OCI-LY3 (cell line): ENCODE measurements around the gene EDDM13.

Source experiments
- H2AFZ ChIP-seq: fragments of 200-600, 300-600 bp; shearing (Covaris generic); 2 replicates; pipeline ENCODE4 v1.6.0; 2014; ENCODE audit warnings: antibody characterized with exemption, low read depth, low read length
- H3K27ac ChIP-seq: fragments of 200-600, 300-600 bp; sonication (generic); 2 replicates; pipeline ENCODE4 v1.5.1; 2014; ENCODE audit warnings: mild to moderate bottlenecking, low read length, moderate library complexity, mixed read lengths
- H3K27me3 ChIP-seq: fragments of 200-600, 300-600 bp; sonication (generic); 2 replicates; pipeline ENCODE4 v1.6.1; 2014; ENCODE audit warnings: low read depth, low read length, mixed read lengths
- H3K36me3 ChIP-seq: fragments of 200-600, 300-600 bp; sonication (generic); replicated peaks from 2 replicates; pipeline ENCODE3; 2014; ENCODE audit warnings: low read depth, low read length, mixed read lengths
- H3K4me1 ChIP-seq: fragments of 300-600, 200-600 bp; sonication (generic); 2 replicates; pipeline ENCODE4 v1.6.1; 2014; ENCODE audit warnings: low read length, mixed read lengths
- H3K4me2 ChIP-seq: fragments of 200-600, 300-600 bp; sonication (generic); 2 replicates; pipeline ENCODE4 v1.6.1; 2014; ENCODE audit warnings: low read length, mixed read lengths
- H3K4me3 ChIP-seq: fragments of 300-600, 200-600 bp; sonication (generic); 2 replicates; pipeline ENCODE4 v1.5.1; 2014; ENCODE audit warnings: antibody characterized with exemption, mild to moderate bottlenecking, low read length, moderate library complexity
- H3K79me2 ChIP-seq: fragments of 300-600, 200-600 bp; shearing (Covaris generic); 2 replicates; pipeline ENCODE4 v1.6.1; 2014; ENCODE audit warnings: mild to moderate bottlenecking, low read length, mixed read lengths
- H3K9ac ChIP-seq: fragments of 300-600, 200-600 bp; shearing (Covaris generic); 2 replicates; pipeline ENCODE4 v1.6.0; 2014; ENCODE audit warnings: mild to moderate bottlenecking, low read length, moderate library complexity
- H3K9me3 ChIP-seq: fragments of 200-600, 300-600 bp; shearing (Covaris generic); 2 replicates; pipeline ENCODE4 v1.6.1; 2014; ENCODE audit warnings: low read length, mixed read lengths; ENCODE audit not compliant: insufficient read depth
- H4K20me1 ChIP-seq: fragments of 200-600, 300-600 bp; sonication (generic); 2 replicates; pipeline ENCODE4 v1.6.1; 2016; ENCODE audit warnings: low read length, mixed read lengths; ENCODE audit not compliant: insufficient read depth
- EZH2phosphoT487 ChIP-seq: fragments of 200-600 bp; shearing (Covaris generic); IDR thresholded peaks from 2 replicates; pipeline ENCODE4 v1.6.1; 2018; ENCODE audit warnings: antibody characterized with exemption, mixed run types, low read depth
- TF ChIP-seq, protein P1 (sequence below): fragments of 200-600, 300-600 bp; sonication (generic); IDR thresholded peaks from 2 replicates; pipeline ENCODE4 v1.5.1; 2014; ENCODE audit warnings: antibody characterized with exemption, low read length, low read depth

Gene EDDM13

DNA sequence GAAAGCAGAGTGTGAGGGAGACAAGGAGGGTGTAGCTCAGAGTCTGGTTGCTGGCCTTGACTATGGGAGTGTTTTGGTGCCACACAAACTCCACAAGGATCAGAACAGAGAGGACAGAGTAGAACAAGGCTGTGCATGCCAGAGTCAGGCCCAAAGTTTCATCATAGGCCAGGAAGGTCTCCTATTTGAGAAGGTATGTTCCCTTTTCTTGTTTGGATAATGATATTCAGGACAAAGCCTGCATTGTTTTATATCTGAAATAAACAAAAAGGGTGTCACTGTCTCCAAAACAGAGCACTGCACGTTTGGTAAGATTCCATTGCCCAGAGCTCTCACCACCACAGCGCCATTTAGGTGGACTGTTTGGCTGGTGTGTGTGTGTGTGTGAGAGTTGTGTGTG lies 45.2 kb downstream of the EDDM13 start:
- Histone ChIP-seq H3K27ac (no peak overlapping the region), H3K4me3 (no peak overlapping the region), H2AFZ (no peak overlapping the region), H3K9ac (no peak overlapping the region), H4K20me1 (no peaks in the 10 kb centered on the region), H3K79me2 (peaks cover 6% of the 10 kb centered on the region; the same call in 1 of the 2 replicates), H3K9me3 (no peaks in the 10 kb centered on the region), H3K4me2 (no peak overlapping the region), H3K27me3 (no peaks in the 10 kb centered on the region), H3K36me3 (no peaks in the 10 kb centered on the region), H3K4me1 (peaks cover 21% of the 10 kb centered on the region)
- TF ChIP-seq EZH2phosphoT487, result no peak
- TF ChIP-seq, protein P1, sequence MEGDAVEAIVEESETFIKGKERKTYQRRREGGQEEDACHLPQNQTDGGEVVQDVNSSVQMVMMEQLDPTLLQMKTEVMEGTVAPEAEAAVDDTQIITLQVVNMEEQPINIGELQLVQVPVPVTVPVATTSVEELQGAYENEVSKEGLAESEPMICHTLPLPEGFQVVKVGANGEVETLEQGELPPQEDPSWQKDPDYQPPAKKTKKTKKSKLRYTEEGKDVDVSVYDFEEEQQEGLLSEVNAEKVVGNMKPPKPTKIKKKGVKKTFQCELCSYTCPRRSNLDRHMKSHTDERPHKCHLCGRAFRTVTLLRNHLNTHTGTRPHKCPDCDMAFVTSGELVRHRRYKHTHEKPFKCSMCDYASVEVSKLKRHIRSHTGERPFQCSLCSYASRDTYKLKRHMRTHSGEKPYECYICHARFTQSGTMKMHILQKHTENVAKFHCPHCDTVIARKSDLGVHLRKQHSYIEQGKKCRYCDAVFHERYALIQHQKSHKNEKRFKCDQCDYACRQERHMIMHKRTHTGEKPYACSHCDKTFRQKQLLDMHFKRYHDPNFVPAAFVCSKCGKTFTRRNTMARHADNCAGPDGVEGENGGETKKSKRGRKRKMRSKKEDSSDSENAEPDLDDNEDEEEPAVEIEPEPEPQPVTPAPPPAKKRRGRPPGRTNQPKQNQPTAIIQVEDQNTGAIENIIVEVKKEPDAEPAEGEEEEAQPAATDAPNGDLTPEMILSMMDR, result no peak

DNA sequence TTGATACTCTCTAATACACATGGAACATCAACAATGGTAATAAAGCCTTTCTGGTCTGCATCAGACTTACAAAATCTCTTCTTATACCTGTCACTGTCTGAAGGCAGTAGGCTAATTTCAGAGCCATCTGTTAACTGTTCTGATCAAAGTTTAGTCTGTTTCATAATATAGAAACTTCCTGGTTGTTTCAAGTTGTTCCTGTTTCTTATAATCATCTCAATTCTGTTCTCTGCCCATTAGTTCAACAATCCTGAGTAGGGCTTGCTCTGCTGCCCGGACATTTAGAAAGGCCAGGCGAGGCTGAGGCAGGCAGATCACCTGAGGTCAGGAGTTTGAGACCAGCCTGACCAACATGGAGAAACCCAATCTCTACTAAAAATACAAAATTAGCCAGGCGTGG lies 47.4 kb downstream of the EDDM13 start:
- Histone ChIP-seq H3K79me2 (no peaks in the 10 kb centered on the region), H3K9ac (no peak overlapping the region), H4K20me1 (no peaks in the 10 kb centered on the region), H3K4me3 (no peak overlapping the region), H3K4me2 (no peak overlapping the region), H3K4me1 (peaks cover 15% of the 10 kb centered on the region), H2AFZ (no peak overlapping the region), H3K27ac (no peak overlapping the region), H3K27me3 (no peaks in the 10 kb centered on the region), H3K36me3 (no peaks in the 10 kb centered on the region), H3K9me3 (no peaks in the 10 kb centered on the region)
- TF ChIP-seq EZH2phosphoT487, result no peak
- TF ChIP-seq, protein P1, result no peak

DNA sequence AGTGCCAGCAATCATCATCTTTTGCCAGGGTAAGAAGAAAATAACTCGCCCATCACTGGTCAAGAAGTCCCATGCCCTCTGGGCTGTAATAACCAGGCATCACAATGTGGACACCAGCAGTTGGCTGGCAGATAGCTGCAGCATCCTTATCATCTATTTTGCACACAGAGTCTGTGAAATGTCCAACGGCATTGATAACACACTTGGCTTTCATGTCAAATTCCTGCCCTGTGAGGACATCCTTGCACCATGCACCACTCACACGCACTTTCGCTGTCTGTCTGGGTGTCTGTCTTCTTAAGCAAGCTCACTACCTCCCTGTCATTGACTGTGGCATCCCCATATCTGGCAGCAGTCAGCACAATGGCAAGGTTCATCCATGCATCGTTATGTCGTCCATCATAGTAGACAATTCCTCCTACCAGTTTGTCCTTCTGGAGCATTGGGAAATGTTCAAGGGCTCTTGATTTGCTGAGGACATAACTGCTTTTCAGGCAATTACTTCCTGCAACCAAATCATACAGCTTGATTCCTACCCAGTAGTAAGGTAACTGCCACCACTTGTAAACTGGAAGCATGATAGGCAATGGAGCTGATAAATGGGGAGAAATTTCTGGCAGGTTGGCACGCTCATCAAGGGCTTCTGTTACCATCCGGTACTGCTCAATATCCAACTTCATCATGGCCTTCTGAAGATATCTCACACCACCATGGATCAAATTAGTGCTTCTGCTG lies 48.9 kb downstream of the EDDM13 start:
- no peaks in the 10 kb centered on the region for H3K79me2 ChIP-seq
- no peaks in the 10 kb centered on the region for H3K27me3 ChIP-seq
- H2AFZ ChIP-seq, result peak overlapping the region; percentile 75
- peak overlapping the region; percentile 34; the same call in 1 of the 2 replicates for H3K4me2 ChIP-seq
- TF ChIP-seq, protein P1, result no peak
- no peak for TF ChIP-seq EZH2phosphoT487
- no peaks in the 10 kb centered on the region for H3K9me3 ChIP-seq
- H3K36me3 ChIP-seq, result no peaks in the 10 kb centered on the region
- no peaks in the 10 kb centered on the region for H4K20me1 ChIP-seq
- H3K27ac ChIP-seq, result no peak overlapping the region
- H3K4me3 ChIP-seq, result no peak overlapping the region
- H3K9ac ChIP-seq, result no peak overlapping the region
- peaks cover 9% of the 10 kb centered on the region for H3K4me1 ChIP-seq

DNA sequence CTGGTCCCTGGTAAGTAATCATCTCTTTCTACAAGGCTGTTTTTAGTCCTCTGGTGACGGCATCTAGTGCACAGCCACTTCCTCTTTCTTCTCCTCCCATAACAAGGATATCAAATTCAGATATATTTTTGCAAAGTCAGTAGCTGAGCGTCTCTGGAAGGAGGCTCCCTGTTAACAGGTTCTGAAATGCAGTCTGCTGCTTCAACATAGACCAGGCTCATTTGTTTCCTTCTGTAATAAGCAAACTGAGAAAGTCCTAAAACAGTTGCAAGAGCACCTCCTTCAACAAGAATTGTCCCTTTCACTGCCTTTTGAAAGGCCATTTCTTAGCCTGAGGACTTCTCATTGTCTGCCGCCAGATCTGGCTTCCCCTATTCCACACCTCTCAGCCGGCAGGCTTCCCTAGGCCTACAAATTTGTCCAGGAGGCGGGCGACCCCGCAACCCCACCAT lies 49.5 kb downstream of the EDDM13 start:
- Histone ChIP-seq H3K4me1 (peaks cover 9% of the 10 kb centered on the region), H3K36me3 (no peaks in the 10 kb centered on the region), H2AFZ (peak overlapping the region; percentile 75), H3K4me3 (no peak overlapping the region), H3K4me2 (peak overlapping the region; percentile 34; the same call in 1 of the 2 replicates), H3K9ac (no peak overlapping the region), H4K20me1 (no peaks in the 10 kb centered on the region), H3K9me3 (no peaks in the 10 kb centered on the region), H3K27me3 (no peaks in the 10 kb centered on the region), H3K27ac (no peak overlapping the region), H3K79me2 (no peaks in the 10 kb centered on the region)
- TF ChIP-seq EZH2phosphoT487, result no peak
- TF ChIP-seq, protein P1, result no peak
